Activated CD4-positive, alpha-beta T cell treated with anti-CD3 and anti-CD28 coated beads, Interleukin-2, amount 50 U/mL, for 16 hours (primary cell): ENCODE measurements around the gene ACLY.
"Not testable (repeated sequence)": the region's sequence is repeated elsewhere in the genome, so short reads cannot be mapped to it uniquely, and the experiment has no call there.

ENCODE experiments used
- DNase-seq: peaks from one replicate; pipeline ENCODE4 v3.0.0-alpha.2; 2020

The ACLY gene

GRCh38 chr17:41870097-41870496 is 48.7 kb downstream of the ACLY start:
- DNase-seq, result no peak

GRCh38 chr17:41869426-41869825 is 49.3 kb downstream of the ACLY start:
- DNase-seq, result no peak

- no peak for DNase-seq
Measured at GRCh38 chr17:41868568-41868967, 50.2 kb downstream of the ACLY start.

- DNase-seq, result no peak
Measured at GRCh38 chr17:41865596-41865893, 53.2 kb downstream of the ACLY start.

- DNase-seq, result peak; percentile 93
Measured at GRCh38 chr17:41864836-41865595, 53.7 kb downstream of the ACLY start, which contains the start of gene KLHL11. Gene KLHL11 (minus strand): TSS chr17:41865423. CDS start chr17:41865370, 53 bp downstream.

- DNase-seq, result no peak
Measured at GRCh38 chr17:41864498-41864835, 54.3 kb downstream of the ACLY start.

- DNase-seq, result peak; percentile 39
Measured at GRCh38 chr17:41863074-41863848, 55.5 kb downstream of the ACLY start.

GRCh38 chr17:41860254-41860931 is 58.4 kb downstream of the ACLY start:
- DNase-seq, result no peak

- not testable (repeated sequence) for DNase-seq
Measured at GRCh38 chr17:41851382-41851781, 67.4 kb downstream of the ACLY start.

- DNase-seq, result no peak
Measured at GRCh38 chr17:41849251-41849990, 69.3 kb downstream of the ACLY start.

- DNase-seq, result no peak
Measured at GRCh38 chr17:41848788-41849187, 70.0 kb downstream of the ACLY start.

GRCh38 chr17:41844971-41845370 is 73.8 kb downstream of the ACLY start:
- no peak for DNase-seq

- not testable (repeated sequence) for DNase-seq
Measured at GRCh38 chr17:41840781-41841180, 78.0 kb downstream of the ACLY start.

- DNase-seq, result not testable (repeated sequence)
Measured at GRCh38 chr17:41839448-41839847, 79.3 kb downstream of the ACLY start.

GRCh38 chr17:41837761-41838538 is 80.8 kb downstream of the ACLY start, which contains the start of gene KLHL10:
Gene KLHL10 (plus strand): TSS chr17:41837825. CDS start chr17:41837933, 108 bp downstream.
- no peak for DNase-seq

- no peak for DNase-seq
Measured at GRCh38 chr17:41836550-41837196, 82.1 kb downstream of the ACLY start.

- DNase-seq, result peak; percentile 64
Measured at GRCh38 chr17:41835800-41836549, 82.8 kb downstream of the ACLY start, which contains the start of gene NT5C3B. Gene NT5C3B (minus strand): TSS chr17:41836232. CDS start chr17:41836193, 39 bp downstream.

GRCh38 chr17:41835214-41835799 is 83.4 kb downstream of the ACLY start:
- DNase-seq, result no peak

- DNase-seq, result not testable (repeated sequence)
Measured at GRCh38 chr17:41829961-41830360, 88.8 kb downstream of the ACLY start.

GRCh38 chr17:41825175-41825845 is 93.4 kb downstream of the ACLY start:
- no peak for DNase-seq
